Activated CD8-positive, alpha-beta memory T cell treated with anti-CD3 and anti-CD28 coated beads, Interleukin-2, amount 50 U/mL, for 24 hours (primary cell): ENCODE data around the gene FIG4.
A peak's percentile ranks its signal among the peaks of the same experiment; 100 is the strongest.
"Not testable (repeated sequence)": the region's sequence is repeated elsewhere in the genome, so short reads cannot be mapped to it uniquely, and the experiment has no call there.

ENCODE experiments used
- DNase-seq: peaks from one replicate; pipeline ENCODE4 v3.0.0-alpha.2; 2020; ENCODE audit errors: extremely low read depth

FIG4 gene

GRCh38 chr6:109702791-109703190, 11.7 kb downstream of the FIG4 start:
- no peak for DNase-seq

- peak; percentile 47 for DNase-seq
These were observed 14.2 kb downstream of the FIG4 start for GRCh38 chr6:109705258-109705657.

- DNase-seq: no peak
These were observed 15.4 kb downstream of the FIG4 start for GRCh38 chr6:109706513-109706912.

DNA sequence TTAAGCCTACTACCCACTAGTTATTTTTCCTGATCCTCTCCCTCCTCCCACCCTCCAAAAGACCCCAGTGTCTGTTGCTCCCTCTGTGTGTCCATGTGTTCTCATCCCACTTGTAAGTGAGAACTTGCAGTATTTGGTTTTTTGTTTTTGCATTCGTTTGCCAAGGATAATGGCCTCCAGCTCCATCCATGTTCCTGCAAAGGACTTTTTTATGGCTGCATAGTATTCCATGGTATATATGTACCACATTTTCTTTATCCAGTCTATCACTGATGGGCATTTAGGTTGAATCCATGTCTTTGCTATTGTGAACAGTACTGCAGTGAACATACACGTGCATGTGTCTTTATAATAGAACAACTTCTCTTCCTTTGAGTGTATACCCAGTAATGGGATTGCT, 17.0 kb downstream of the FIG4 start:
- DNase-seq: not testable (repeated sequence)

GRCh38 chr6:109713097-109713496, 22.0 kb downstream of the FIG4 start:
- no peak for DNase-seq

DNA sequence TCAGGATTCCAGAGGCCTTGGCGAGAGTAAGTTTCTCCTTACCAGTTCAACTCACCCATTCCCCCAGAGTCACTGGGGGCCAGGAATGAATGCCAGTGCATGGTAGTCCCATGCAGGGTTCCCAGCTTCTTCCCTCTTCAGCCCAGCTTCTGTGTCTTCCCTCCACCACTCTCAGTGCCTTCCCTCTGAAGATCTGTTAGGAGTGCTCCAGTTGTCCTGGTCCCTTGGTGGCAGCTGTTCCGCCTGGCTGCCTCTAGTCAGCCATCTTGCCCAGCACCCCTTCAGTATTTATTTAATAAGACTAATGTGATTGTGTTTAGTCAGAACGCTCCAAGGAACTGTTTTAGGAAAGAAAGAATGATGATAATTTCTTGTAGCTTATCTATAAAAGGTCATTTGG, 23.1 kb downstream of the FIG4 start:
- no peak for DNase-seq

- no peak for DNase-seq
These were observed 23.5 kb downstream of the FIG4 start for GRCh38 chr6:109714611-109715010.

DNA sequence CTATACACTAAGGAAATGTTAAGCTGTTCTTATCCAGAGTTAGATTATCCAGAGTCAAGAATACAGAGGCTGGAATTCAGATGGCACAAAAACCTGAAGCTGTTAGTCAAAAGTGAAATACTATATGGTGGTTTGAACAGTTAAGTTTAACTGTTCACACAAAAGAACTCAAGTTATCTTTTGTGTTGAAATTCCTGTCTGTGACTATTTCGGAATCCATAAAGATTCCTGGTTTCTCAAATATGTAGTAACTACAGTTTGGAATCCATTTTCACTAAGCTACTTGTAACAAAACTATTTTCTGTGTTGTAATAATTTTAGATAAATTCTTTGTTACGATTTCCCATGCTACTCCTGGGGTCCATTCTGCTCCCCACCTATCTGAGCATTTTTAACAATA, 24.5 kb downstream of the FIG4 start:
- no peak for DNase-seq

DNA sequence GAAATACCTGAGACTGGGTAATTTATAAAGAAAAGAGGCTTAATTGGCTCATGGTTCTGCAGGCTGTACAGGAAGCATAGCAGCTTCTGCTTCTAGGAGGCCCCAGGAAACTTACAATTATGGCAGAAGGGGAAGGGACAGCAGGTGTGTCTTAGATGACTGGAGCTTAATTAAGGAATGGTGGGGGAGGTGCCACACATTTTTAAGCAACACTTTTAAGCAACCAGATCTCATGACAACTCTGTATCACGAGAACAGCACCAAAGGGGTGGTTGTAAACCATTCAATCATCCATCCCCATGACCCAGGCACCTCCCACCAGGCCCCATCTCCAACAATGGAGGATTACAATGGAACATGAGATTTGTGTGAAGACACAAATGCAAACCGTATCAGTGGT, 26.9 kb downstream of the FIG4 start:
- no peak for DNase-seq

DNA sequence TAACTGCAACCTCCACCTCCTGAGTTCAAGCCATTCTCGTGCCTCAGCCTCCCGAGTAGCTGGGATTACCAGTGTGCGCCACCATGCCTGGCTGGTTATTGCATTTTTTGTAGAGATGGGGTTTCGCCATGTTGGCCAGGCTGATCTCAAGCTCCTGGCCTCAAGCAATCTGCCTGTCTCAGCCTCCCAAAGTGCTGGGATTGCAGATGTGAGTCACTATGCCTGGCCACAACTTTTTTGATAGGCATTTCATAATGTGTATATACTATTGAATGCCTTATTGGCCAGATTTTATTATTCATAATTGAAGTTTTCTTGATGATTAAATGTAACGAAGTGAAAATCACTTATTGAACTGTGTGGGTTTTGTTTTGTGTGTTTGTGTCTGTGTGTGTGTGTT, 27.9 kb downstream of the FIG4 start:
- no peak for DNase-seq

- DNase-seq: no peak
These were observed 29.2 kb downstream of the FIG4 start for GRCh38 chr6:109720311-109720710.

DNA sequence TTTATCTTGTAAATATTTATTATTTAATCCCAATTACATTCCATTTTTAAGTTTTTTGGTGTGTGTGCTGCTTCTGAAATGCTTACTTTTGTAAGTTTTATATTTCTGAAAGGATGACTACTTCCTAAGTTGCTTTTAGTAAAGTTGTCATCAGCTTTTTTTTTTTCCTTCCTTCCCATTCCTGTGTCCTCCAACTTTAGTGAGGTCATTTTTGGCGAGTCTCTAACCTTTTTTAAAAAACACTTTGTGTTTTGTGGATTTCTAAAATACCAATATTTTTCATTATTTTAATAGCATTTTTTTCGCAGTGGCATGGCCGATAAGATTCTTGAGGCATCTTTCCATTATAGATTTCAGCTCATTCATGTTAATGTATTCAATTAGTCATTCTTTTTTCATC, 30.9 kb downstream of the FIG4 start:
- DNase-seq: no peak

GRCh38 chr6:109722564-109723254, 31.6 kb downstream of the FIG4 start:
- no peak for DNase-seq

DNA sequence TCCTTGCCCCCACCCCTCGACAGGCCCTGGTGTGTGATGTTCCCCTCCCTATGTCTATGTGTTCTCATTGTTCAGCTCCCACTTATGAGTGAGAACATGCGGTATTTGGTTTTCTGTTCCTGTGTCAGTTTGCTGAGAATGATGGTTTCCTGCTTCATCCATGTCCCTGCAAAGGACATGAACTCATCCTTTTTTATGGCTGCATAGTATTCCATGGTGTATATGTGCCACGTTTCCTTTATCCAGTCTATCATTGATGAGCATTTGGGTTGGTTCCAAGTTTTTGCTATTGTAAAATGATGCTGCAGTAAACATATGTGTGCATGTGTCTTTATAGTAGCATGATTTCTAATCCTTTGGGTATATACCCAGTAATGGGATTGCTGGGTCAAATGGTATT, 34.2 kb downstream of the FIG4 start:
- not testable (repeated sequence) for DNase-seq

- DNase-seq: no peak
These were observed 45.4 kb downstream of the FIG4 start for GRCh38 chr6:109736273-109737025.

- no peak for DNase-seq
These were observed 47.2 kb downstream of the FIG4 start for GRCh38 chr6:109738255-109738654.

GRCh38 chr6:109738667-109739066, 47.6 kb downstream of the FIG4 start:
- DNase-seq: no peak

GRCh38 chr6:109739686-109740085, 48.6 kb downstream of the FIG4 start:
- no peak for DNase-seq

GRCh38 chr6:109740787-109741186, 49.7 kb downstream of the FIG4 start:
- DNase-seq: no peak

- DNase-seq: no peak
These were observed 52.6 kb downstream of the FIG4 start for GRCh38 chr6:109743739-109744138.

GRCh38 chr6:109744779-109745178, 53.7 kb downstream of the FIG4 start:
- DNase-seq: not testable (repeated sequence)

GRCh38 chr6:109747221-109747620, 56.1 kb downstream of the FIG4 start:
- no peak for DNase-seq
